ENCODE results near the gene MAP2K2.
"Not testable (repeated sequence)": the region's sequence is repeated elsewhere in the genome, so short reads cannot be mapped to it uniquely, and the experiment has no call there.

The MAP2K2 gene

GRCh38 chr19:4123615-4124568 lies at the start of gene MAP2K2:
Gene MAP2K2, minus strand, starts transcription at chr19:4124122. Its CDS starts 247 bp downstream, at chr19:4123875.
- peak; percentile 100 for DNase-seq (ENCODE audit: low spot score)

- peak; percentile 77 for DNase-seq (ENCODE audit: low spot score)
These were observed 49.0 kb upstream of the MAP2K2 start for GRCh38 chr19:4172861-4173473.

GRCh38 chr19:4171676-4172075 lies 47.8 kb upstream of the MAP2K2 start:
- no peak for DNase-seq (ENCODE audit: low spot score)

GRCh38 chr19:4164262-4164661 lies 40.3 kb upstream of the MAP2K2 start:
- DNase-seq (ENCODE audit: low spot score): no peak

- no peak for DNase-seq (ENCODE audit: low spot score)
These were observed 37.6 kb upstream of the MAP2K2 start for GRCh38 chr19:4161415-4162077.

- DNase-seq (ENCODE audit: low spot score): not testable (repeated sequence)
These were observed 34.0 kb upstream of the MAP2K2 start for GRCh38 chr19:4157971-4158370.

GRCh38 chr19:4157164-4157563 lies 33.2 kb upstream of the MAP2K2 start:
- no peak for DNase-seq (ENCODE audit: low spot score)

GRCh38 chr19:4154571-4155312 lies 30.8 kb upstream of the MAP2K2 start:
- peak; percentile 28 for DNase-seq (ENCODE audit: low spot score)

- DNase-seq (ENCODE audit: low spot score): peak; percentile 21
These were observed 28.5 kb upstream of the MAP2K2 start for GRCh38 chr19:4152241-4152998.

- DNase-seq (ENCODE audit: low spot score): no peak
These were observed 27.7 kb upstream of the MAP2K2 start for GRCh38 chr19:4151623-4152022.

- DNase-seq (ENCODE audit: low spot score): peak; percentile 42
These were observed 25.8 kb upstream of the MAP2K2 start for GRCh38 chr19:4149518-4150288.

- peak; percentile 20 for DNase-seq (ENCODE audit: low spot score)
These were observed 20.8 kb upstream of the MAP2K2 start for GRCh38 chr19:4144666-4145249.

GRCh38 chr19:4142916-4143315 lies 19.0 kb upstream of the MAP2K2 start:
- not testable (repeated sequence) for DNase-seq (ENCODE audit: low spot score)

- peak; percentile 82 for DNase-seq (ENCODE audit: low spot score)
These were observed 16.4 kb upstream of the MAP2K2 start for GRCh38 chr19:4140237-4140711.

GRCh38 chr19:4139614-4140236 lies 15.8 kb upstream of the MAP2K2 start:
- peak; percentile 88 for DNase-seq (ENCODE audit: low spot score)

GRCh38 chr19:4138445-4138844 lies 14.5 kb upstream of the MAP2K2 start:
- no peak for DNase-seq (ENCODE audit: low spot score)

GRCh38 chr19:4136680-4137088 lies 12.8 kb upstream of the MAP2K2 start:
- no peak for DNase-seq (ENCODE audit: low spot score)

GRCh38 chr19:4135386-4135785 lies 11.5 kb upstream of the MAP2K2 start:
- not testable (repeated sequence) for DNase-seq (ENCODE audit: low spot score)

GRCh38 chr19:4134351-4134750 lies 10.4 kb upstream of the MAP2K2 start:
- peak; percentile 22 for DNase-seq (ENCODE audit: low spot score)
